Stimulated activated CD8-positive, alpha-beta memory T cell treated with anti-CD3 and anti-CD28 coated beads, Interleukin-12 subunit alpha, Interleukin-12 subunit beta, amount 100 ng/mL, for 1 hour (primary cell): ENCODE measurements around the gene MT1H.
"Not testable (repeated sequence)": the region's sequence is repeated elsewhere in the genome, so short reads cannot be mapped to it uniquely, and the experiment has no call there.

Experiments
- DNase-seq: peaks from one replicate; pipeline ENCODE4 v3.0.0-alpha.2; 2020; ENCODE audit warnings: low read depth

MT1H gene

DNA sequence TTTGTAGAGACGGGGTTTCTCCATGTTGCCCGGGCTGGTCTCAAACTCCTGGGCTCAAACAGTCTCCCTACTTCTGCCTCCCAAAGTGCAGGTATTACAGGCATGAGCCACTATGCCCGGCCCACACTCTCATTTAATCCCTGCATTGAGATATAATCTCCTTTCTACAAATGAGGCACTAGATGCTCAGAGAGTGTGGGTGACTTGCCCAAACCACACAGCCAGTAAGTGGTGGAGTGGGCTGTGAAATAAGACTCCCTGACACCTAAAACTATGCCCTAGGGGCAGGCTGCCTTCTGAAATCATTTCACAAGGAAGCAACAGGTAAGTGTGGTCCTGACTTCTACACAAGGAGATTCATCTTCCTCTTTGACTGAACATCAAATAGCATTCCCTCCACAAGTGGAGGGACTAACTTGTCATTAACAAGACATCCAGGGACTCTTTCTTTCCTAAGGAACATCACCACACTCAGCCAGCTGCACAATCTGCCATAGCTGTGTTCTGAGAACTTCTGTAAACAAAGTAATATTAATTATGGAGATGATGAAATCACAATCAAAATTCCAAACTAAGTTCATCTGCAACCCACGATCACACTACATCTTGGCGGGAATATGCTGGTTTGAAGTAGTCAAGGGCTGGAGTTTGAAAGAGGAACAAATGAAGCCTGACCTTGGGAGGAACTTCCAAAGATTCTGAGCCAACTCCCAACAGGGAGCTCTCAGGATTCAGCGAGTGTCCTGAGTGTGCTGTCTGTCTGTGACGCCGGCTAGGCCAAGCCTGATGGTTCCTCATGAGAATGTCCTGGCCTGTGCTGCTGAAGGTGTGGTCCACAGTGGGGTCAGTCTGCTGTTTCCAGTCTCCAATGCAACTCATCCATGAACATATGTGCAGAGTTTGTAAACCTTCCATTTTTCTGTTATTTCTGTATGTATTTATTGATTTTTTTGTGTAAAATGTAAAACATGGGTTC, 4.0 kb upstream of the MT1H start:
- DNase-seq, result not testable (repeated sequence)

DNA sequence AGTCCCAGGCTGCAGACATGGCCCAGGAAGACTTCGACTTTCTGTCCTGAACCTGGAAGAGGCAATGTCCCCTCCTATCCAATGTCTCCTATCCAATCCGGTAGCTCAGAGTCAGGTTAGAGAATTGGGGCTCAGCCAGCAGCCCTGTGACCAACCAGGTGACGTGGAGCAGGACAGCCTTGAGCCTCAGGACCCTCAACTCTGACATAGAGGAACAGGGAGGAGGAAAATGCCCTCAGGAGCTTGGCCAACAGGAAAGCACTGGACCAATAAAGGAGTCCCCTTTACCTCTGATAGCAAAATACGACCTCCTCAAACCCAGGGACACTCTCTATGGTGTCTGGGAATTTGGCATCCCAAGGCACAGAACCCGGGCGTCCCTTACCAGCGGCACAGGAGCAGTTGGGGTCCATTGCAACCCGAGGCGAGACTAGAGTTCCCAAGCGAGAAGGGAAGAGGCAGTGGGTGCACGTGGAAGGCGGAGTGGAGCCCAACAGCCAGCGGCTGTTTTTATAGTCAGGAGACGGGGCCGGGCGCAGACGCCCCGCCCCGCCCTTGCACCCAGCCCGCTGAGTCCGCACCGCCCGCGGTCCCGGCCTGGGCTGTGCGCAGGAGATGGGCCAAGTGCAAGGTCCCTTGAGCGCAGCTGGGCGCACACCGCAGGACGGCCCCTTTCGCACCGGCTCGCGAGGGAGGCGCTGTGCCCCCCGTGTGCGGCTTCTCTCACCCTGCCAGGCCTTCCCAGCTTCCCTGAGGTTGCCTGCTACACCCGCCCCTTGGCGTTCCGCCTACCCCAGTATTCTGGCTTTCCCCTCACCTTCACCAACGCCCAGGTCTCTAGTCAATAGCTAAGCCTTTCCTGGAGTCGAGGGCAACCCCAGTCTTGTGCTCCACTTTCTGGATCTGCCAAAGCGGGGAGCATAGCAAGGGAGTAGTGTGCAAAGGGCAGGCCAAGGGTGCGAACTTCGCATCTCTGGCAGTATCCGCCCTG, 1.7 kb upstream of the MT1H start, which contains the start of gene MT1G:
TSS of gene MT1G (minus strand) at position 485 of the 991 bp plus-strand sequence. CDS start at position 413, 72 bp downstream.
- DNase-seq, result no peak

DNA sequence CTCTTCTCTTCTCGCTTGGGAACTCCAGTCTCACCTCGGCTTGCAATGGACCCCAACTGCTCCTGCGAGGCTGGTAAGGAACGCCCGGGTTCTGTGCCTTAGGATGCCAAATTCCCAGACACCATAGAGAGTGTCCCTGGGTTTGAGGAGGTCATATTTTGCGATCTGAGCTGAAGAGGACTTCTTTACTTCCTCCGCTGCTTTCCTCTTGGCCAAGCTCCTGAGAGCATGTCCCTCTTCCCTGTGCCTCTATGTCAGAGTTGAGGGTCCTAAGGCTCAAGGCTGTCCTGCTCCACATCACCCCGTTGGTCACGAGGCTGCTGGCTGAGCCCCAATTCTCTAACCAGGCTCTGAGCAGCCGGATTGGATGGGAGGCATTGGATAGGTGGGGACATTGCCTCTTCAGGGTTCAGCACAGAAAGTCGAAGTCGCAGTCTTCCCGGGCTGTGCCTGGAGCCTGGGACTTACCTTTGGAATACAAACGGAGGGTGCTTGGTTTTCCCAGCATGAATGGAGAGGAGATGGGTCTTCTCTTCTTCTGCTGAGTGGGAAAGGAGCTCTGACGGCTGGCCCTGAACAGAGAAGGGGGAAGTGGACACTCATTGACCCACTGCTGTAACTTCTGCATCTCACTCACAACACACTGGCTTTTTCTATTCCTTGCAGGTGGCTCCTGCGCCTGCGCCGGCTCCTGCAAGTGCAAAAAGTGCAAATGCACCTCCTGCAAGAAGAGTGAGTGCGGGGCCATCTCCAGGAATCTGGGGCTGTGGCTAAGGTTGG, 416 bp downstream of the MT1H start:
- no peak for DNase-seq

DNA sequence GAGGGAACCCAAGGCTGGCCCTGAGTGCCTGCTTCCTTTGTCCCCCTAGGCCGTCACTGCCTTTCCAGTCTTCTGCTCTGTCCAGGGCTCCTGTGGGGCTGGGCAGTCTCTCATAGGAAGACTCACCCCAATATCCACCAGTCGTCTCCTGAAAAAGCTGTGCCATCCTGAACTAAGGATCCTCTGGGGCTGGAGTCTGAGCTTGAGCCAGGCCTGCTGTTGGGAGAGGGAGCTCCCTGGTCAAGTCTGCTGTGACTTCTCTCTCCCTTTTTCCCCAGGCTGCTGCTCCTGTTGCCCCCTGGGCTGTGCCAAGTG, 963 bp downstream of the MT1H start:
- DNase-seq, result no peak

DNA sequence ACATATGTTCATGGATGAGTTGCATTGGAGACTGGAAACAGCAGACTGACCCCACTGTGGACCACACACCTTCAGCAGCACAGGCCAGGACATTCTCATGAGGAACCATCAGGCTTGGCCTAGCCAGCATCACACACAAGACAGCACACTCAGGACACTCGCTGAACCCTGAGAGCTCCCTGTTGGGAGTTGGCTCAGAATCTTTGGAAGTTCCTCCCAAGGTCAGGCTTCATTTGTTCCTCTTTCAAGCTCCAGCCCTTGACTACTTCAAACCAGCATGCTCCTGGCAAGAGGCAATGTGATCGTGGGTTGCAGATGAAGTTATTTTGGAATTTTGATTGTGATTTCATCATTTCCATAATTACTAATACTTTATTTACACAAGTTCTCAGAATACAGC, 2.1 kb downstream of the MT1H start:
- not testable (repeated sequence) for DNase-seq

DNA sequence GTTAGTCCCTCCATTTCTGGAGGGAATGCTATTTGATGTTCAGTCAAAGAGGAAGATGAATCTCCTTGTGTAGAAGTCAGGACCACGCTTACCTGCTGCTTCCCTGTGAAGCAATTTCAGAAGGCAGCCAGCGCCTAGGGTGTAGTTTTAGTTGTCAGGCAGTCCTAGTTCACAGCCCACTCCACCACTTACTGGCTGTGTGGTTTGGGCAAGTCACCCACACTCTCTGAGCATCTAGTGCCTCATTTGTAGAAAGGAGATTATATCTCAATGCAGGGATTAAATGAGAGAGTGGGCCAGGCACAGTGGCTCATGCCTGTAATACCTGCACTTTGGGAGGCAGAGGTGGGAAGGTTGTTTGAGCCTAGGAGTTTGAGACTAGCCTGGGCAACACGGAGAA, 2.6 kb downstream of the MT1H start:
- DNase-seq, result not testable (repeated sequence)

DNA sequence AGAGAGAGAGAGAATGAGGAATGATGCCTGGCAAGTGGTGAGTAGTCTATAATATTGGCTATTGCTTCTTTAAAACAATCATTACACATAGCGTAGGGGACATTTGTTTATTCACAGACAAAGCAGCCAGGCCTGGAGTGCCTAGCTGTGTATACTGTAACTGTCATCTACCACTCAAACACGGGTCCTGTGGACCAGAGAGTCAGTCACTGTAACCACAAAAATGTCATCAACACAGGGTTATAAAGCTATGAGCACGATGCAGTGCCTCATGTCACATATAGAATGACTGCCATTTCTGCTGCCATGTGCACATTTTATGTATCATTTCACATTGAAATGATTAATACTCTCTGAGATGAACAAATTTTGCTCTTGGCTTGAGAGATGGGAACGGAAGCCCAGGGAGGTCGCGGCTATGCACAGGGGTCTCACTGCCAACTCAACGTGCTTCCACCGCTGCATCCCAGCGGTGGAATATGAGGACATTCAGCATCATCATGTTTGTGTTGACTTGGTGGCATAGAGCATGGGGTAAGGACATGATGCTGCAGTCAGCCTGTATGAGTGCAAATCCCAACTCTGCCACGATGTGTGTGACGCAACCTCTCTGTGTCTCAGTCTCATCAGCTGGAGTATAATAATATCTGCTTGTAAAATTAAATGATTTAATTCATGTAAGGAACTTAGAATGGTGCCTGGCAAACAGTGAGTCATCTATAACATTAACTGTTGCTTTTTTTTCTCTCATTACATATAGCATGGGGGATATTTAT, 3.3 kb downstream of the MT1H start:
- no peak for DNase-seq

DNA sequence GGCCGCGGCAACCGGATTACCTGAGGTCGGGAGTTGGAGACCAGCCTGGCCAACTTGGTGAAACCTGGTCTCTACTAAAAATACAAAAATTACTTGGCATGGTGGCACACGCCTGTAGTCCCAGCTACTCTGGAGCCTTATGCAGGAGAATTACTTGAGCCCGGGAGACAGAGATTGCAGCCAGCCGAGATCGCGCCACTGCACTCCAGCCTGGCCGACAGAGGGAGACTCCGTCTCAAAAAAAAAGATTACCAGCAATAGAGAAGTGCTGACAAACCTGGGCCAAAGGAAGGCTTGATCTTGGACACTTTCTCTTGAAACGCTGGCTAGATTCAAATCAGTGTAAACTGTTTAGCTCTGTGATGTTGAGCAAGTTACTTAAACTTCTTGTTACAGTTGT, 4.3 kb downstream of the MT1H start:
- DNase-seq, result no peak

DNA sequence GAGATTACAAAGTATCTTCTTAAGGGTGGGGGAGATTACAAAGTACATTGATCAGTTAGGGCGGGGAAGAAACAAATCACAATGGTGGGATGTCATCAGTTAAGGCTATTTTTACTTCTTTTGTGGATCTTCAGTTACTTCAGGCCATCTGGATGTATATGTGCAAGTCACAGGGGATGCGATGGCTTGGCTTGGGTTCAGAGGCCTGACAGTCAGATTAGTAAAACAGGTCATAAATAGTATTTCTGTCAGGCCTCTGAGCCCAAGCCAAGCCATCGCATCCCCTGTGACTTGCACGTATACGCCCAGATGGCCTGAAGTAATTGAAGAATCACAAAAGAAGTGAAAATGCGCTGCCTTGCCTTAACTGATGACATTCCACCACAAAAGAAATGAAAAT, 5.0 kb downstream of the MT1H start:
- not testable (repeated sequence) for DNase-seq

DNA sequence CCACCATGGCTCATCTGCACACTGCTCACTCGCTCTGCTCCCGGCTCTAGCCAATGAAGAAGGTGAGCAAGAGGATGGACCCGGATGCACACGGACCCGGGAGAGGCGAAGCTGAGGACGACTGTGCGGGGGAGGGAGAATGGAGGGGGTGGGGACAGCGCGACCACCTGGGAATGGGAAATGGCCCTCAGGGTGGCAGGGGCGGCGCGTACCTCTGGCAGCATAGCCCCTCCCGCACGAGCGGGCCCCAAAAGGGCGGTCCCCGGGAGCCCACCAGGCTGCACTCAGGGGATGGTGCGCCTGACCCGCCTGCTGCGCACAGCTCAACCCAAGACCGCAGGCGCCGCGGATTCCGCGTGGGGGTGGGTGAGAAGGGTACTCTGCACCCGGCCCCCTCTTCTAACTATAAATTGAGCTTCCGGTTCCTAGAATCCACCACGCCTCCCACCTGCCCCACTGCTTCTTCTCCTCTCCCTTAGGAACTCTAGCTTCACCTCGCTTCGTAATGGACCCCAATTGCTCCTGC, 6.1 kb downstream of the MT1H start:
- no peak for DNase-seq

DNA sequence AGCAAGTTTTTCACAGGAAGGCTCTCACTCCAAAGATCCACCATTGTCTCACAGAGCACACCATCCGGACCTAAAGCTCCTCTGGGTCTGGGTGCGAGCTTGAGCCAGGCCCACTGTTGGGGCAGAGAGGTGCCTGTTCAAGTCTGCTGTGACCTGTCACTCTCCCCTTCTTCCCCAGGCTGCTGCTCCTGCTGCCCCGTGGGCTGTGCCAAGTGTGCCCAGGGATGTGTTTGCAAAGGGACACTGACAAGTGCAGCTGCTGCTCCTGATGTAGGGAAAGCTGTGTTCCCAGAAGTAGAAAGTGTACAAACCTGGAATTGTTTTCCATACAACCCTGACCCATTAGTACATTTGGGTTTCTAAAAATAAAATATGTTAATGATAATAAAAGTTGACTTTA, 7.9 kb downstream of the MT1H start:
- DNase-seq, result no peak

DNA sequence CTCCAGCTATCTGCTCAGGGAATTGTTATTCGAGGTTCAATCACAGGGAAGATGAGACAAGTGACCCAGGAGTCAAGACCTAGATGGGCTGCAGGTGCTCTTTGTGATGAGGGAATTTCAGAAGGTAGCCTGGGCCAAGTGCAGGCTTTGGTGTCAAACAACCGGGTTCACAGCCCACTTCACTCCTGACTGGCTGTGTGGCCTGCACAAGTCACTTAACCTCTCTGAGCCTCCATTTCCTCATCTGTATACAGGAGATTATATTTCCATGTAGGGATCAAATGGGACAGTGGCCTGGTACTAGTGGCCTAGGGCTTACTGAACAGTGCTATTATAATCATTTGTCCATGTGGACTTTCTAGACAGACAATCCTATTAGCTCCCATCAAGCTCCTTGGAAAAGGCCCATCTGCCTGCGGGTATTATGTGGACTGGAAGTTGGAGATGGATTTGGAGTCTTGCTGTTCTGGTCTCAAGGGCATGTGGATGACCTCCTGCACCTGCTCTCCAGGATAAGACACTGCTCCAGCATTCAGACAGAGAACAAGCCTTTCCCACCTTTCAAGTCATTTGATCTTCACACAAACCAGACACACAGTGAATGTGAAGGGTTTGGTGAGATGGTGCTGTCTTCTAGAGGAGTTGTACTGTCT, 9.6 kb downstream of the MT1H start:
- DNase-seq, result no peak

DNA sequence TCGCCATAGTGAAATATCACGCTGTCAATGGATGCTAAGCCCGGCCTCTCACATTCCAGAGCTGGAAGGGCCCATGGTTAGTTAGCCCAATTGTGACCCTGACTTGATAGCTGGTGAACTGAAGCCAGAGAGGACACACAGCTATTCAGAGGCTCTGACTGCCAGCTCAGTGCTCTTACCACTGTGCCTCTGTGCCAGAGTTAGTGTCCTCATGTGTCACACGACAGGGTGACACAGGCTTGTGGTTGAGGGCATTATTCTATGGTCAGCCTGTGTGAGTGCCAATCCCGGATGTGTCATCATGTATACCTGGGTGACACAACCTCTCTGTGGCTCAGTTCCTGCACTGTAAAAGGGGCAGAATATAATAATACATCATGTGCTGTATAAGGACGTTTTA, 10.2 kb downstream of the MT1H start:
- DNase-seq, result no peak

DNA sequence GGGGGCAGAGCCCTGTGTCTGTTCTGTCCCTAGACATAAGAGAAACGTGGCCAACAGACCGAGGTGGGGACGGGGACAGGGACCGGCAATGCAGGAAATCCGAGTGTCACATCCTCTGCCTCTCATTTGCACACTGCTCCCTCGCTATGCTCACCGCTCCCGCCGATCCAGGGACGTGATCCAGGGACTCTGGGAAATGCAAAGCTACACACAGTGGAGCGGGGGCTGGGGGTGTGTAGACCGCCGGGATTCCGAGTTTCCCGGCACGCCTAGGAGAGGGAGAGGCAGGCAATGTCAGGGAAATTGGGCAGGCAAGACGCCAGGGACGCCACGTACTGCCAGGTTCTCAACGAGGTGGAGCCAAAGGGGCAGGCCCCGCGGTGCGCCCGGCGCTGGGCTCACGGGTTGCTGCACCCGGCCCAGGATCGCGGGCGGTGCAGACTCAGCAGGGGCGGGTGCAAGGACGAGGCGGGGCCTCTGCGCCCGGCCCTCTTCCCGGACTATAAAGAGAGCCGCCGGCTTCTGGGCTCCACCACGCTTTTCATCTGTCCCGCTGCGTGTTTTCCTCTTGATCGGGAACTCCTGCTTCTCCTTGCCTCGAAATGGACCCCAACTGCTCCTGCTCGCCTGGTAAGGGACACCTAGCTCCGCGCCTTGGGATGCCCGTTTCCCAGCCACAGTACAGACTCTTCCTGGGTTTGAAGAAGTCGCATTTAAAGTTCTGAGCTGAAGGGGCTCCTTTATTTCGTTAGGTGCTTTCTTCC, 12.5 kb downstream of the MT1H start, which contains the start of gene MT1X:
TSS of gene MT1X (plus strand) at position 532 of the 764 bp plus-strand sequence. CDS start at position 603, 71 bp downstream.
- DNase-seq, result peak; percentile 76

DNA sequence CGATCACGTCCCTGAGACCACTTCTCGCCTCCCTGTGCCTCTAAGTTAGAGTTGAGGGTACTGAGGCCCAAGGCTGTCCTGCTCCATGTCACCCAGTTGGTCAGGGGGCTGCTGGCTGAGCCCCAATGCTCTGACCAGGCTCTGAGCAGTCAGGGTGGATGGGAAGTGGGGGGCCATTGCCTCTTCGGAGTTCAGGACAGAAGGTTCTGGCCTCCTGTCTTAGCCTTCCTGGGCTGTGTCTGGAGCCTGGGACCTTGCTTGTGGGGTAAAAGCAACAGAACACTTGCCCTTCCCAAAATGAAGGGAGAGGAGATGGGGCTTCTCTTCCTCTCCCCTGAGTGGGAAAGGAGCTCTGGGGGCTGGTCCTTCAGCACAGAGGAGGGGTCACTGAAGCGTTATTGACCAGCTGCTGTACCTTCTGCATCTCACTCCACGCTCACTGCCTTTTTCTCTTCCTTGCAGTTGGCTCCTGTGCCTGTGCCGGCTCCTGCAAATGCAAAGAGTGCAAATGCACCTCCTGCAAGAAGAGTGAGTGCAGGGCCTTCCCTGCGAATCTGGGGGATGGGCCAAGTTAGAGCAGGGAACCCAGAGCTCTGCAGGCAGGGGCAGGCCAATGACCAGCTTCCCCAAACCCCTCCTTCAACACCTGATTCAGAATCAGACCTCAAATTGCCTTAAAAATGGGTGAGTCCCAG, 13.2 kb downstream of the MT1H start:
- no peak for DNase-seq

DNA sequence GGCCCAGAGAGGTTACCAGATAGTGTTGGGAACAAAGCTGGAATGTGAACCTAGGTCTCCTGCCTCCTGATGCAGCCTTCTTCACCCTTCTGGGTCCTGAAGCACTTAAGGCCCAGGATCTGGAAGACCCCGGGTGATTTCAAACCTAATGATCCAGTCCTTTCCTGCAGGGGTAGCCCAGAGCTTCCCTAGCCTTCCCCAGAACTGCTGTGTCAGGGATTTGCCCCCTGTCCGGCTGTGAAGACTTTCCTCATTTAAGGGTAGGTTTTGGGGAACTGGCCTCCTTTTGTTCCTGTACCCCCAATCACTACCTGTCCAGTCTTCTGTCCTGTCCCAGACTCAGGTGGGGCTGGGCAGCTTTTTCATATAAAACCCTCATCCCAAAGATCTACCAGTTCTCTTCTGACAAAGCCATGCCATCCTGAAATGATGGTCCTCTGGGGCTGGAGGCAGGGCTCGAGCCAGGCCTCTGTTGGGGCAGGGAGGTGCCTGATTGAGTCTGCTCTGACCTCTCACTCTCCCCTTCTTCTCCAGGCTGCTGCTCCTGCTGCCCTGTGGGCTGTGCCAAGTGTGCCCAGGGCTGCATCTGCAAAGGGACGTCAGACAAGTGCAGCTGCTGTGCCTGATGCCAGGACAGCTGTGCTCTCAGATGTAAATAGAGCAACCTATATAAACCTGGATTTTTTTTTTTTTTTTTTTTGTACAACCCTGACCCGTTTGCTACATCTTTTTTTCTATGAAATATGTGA, 14.0 kb downstream of the MT1H start:
- DNase-seq, result no peak

DNA sequence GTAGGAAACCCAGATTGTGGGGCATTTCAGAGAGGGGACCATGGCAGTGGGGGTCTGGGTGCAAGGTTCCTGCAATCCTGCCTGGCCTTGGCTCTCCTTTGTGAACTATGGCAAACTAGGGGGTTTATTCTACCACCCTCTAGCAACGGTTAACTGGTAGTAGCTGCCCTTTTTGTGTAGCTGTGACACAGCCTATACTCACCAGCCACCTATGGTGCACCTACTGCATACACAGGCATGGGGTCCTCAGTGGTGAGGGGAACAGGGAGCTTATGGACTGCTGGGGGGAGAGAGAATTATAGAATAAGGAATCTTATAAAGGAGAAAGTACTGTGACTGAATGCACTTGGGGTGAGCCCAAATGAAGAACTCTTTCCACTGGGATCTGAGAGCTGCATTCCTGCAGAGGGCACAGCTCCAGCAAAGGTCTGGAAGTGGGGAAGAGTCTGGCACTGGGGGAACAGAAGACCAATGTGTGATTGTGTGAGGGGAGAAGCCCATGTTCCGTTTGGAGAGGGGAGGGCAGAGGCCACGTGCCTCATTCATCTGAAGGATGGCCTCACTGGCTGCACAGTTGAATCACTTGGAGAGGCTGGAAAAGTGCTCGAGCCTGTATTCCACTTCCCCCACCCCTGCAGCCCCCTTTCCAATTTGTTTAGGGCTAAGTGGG, 14.8 kb downstream of the MT1H start:
- no peak for DNase-seq
